ENCODE measurements around the gene GLDC.

GLDC gene

DNA sequence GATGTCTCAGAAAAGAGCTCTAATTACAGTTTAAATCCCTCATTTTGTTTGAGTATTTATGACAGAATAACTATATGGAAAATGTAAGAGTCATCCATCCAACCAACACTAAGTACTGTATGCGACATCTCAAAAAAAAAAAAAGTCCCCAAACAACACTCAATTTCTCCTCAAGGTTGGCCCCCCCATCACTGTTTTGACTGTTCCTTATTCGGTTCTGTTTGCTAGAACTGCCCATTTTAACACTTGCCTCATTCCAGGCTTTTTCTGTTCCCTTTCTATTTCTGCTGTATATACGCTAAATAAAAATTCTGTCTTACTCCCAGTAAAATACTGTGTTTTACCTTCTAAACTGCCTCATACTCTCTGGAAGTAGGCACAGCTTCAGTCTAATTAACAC, 25.2 kb downstream of the GLDC start:
- DNase-seq (ENCODE audit: low read depth): no peak

DNA sequence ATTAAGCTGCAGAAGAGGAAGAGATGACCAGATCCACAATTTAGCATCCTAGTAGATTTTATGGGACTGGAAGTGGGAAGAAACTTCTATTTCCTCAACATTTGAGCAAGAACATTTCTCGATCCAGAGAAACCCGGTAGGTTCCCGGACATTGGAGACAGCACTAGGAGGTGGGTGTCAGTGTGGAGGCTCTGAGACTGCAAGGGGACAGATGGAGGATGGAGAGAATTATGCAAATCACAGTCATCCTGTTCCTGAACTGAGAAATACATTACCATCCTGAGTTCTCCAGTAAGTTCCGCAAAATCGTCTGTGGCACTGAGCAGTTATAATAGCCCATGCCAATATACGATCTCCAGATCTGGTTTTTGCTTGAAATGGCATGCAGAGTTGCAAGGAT, 25.6 kb downstream of the GLDC start:
- no peak for DNase-seq (ENCODE audit: low read depth)

DNA sequence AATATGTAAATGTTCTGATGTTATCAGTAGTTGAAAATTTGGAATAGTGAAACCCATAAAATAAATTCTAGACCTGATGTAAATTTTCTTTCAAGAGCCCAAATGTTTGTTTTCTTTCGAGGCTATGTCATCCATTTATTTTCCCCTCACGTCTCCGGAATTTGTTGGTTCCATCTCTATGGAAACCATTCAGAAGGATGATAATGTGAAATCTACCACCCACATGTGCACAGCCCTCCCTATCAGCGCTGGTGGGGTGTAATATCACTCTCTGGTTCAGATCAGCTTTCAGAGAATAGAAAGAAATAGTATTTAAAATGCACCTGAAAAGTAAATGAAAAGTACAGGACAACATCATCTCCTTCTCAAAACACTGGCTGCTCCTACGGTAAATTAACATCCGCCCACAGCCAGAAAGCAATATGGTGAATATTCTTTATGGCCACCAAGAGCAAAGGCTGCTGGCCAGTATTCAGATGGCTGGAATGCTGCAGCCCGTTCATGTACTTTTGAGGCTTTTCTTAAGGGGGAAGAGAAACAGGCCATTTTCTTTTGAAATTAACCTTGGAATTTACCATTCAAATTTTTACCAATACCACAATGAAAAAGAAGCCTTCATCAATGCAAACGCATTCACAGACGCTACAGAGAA, 28.5 kb downstream of the GLDC start:
- DNase-seq (ENCODE audit: low read depth): no peak

DNA sequence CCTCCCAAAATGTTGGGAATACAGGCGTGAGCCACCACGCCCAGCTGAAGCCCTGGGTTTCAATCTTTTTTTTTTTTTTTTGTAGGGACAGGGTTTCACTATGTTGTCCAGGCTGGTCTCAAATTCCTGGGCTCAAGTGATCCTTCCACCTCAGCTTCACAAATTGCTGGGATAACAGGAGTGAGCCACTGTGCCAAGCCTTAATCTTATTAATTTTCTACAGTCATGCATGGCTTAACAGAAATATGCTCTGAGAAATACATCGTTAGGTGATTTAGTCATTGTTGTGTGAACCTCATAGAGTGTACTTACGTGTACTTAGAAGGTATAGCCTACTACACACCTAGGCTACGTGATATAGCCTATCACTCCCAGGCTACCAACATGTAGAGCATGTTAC, 31.0 kb downstream of the GLDC start:
- no peak for DNase-seq (ENCODE audit: low read depth)

DNA sequence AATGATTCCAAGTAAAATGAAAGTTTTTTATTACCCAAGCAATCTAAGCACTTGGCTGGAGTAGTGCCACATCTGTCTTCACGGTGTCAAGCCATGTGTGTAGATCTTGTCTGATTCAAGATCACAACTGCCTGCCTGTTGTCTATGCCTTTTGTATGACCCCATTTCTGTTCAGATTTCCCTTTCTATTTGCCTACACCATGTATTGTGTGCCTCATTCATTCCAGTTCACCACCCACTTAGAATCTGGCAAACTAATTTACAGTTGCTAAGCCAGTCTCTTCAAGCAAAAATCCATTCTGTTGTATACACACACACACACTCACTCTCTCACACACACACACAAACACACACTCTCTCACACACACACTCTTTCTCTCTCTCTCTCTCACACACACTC, 33.7 kb downstream of the GLDC start:
- no peak for DNase-seq (ENCODE audit: low read depth)

DNA sequence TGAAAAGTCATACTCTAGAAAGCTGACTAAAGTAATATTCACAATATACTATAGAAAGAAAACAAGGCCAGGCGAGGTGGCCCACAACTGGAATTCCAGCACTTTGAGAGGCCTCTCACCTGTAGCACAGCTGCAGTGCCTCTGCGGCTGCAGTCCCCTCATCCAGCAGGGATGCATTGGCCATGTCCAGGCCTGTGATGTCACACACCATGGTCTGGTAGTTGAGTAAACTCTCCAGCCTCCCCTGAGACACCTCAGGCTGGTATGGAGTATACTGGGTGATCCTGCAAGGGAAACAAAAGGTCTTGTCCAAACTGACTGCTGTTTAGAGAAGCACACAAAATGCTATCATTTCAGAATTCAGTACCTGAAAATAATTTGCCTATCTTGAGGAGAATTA, 35.5 kb downstream of the GLDC start:
- no peak for DNase-seq (ENCODE audit: low read depth)

DNA sequence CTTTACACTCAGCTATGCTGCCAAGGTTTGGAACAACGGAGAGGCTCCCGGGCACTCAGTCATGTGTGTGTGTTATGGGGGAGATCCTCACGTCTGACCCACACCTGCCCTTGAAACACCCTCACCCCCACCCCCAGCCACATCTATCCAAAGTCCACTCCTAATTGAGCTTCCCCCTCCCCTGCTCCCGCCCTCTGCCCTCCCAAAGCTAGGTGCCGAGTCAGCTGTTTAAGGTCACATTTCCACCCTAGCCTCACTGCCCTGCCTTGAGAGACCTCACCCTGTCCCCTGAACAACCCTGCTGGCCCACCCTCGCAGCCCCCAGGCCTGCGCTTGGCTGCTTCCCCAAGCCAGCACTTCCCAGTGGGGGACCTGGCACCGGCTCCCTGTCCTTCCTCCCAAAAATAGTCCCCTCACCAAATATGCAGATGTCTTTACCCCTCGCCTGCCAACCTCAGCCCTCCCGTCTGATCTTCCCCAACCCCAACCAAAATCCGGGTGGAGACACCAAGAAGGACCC, 36.0 kb downstream of the GLDC start:
- DNase-seq (ENCODE audit: low read depth): no peak

DNA sequence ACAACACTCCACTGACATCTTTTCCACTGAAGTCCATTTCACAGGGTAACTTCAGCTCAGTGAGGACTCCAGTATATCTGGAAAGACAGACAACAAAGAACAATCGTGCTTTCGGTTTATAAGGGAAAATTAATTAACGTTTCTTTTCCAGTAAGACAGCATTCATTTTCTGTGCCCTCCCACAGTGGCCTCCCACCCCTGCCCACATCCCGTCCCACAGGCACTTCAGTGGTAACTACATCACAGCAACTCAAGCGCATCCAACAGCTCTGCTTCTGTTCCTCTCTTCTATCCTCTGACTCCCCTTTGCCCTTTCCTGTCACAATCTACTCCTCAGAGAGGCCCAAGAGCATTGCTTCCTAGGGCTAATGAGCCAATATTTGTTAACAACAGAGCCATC, 40.3 kb downstream of the GLDC start:
- no peak for DNase-seq (ENCODE audit: low read depth)

DNA sequence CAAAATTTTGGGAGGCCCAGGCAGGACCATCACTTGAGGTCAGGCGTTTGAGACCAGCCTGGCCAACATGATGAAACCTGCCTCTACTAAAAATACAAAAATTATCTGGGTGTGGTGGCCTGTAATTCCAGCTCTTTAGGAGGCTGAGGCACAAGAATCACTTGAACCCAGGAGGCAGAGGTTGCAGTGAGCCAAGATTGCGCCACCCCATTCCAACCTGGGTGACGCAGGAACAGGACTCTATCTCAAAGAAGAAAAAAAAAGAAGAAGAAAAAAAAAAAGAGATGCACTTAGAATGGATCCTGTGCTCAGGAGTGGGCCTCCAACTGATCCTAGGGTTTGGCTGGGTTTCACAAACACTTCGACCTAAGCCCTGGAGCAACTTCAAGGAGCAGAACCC, 45.1 kb downstream of the GLDC start:
- no peak for DNase-seq (ENCODE audit: low read depth)

DNA sequence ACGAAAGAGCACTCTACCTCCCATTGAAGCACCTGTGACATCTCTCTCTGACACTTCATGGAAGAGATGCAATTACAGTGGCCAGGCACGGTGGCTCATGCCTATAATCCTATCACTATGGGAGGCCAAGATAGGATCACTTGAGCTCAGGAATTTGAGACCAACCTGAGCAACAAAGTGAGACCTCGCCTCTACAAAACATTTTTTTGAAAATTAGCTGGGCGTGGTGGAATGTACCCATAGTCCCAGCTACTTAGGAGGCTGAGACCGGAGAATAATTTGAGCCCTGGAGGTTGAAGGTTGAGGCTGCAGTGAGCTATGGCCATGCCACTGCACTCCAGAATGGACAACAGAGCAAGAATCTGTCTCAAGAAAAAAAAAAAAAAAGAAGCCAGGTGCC, 45.5 kb downstream of the GLDC start:
- no peak for DNase-seq (ENCODE audit: low read depth)

DNA sequence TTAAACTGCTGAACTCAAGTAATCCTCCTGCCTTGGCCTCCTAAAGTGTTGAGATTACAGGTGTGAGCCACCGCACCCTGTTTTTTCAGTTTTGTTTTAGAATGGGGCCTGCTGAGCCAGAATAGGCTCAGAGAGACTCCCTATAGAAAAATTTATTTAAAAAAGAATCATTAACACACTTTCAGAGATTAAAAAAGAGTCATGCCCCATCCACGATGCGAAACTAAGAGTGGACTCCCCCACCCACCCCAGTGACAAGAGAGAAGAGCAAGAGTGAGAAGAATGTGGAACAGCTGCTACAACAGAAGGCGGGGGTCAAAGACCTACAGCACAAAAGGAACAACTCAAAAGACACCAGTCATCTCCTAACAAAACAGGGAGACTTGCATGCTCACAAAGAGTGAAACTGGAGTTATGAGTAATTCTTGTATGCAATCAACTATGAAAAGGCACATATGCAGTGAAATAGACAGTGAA, 47.2 kb downstream of the GLDC start:
- no peak for DNase-seq (ENCODE audit: low read depth)

DNA sequence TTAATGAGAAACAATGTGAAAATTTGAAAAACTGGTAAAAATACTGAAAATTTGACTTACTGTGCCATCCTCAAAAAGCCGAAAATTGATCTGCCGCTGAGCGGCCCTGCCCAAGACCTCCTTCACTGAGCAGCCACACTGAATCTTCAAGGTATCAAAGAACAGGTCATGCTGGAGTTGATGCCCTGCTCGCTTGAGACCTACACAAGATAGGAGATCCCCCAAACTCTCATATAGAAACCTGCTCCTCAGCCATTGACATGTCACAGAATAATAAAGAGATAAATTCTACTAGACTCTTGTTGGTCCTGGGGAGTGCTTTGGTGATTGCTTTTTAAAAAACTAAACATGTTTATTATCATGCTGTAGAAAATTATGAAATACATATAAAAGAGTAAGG, 52.7 kb downstream of the GLDC start:
- no peak for DNase-seq (ENCODE audit: low read depth)

DNA sequence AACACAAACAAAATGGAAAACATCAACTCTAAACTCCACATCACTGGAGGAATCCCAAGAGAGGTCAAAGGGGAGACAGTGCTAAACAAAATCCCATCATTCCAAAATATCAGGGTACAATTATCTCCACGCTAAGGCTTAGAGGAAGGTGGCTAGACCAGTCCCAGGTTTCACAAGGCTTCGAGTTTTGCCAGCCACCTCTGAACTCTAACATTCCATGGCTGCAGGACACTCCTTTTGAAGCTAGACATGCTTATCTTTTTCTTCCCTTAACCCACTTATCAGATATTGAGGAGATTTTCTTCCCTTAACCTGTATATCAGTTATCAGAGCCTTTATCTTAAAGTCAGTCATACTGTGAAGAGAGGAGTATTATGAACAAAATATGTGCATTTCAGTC, 53.3 kb downstream of the GLDC start:
- no peak for DNase-seq (ENCODE audit: low read depth)

DNA sequence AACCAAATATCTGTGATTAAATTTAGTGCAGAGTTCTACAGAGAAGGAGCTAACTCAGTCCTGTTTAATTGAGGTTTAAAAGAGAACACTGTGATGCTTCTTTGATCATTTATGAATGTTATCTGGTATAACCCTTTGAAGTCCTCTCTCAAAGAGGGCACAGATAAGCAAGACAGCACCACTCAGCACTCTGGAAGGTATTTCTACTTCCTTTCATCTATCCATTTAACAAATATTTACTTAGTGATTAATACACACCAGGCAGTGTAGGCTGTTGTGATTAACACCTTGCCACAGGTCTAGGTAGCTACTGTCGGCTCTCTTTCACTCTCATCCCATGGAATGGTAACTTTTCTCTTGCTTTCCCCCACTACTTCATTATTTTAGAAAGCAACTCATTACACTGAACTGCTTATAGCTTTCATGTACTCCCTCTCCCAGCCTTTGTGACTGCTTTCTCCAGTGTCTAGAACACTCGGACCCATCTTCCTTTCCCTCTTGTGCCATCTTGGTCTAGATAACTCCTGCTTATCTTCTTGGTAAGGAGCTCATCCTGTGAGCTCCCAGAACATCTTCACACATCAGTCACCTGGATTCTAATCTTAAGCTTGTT, 54.7 kb downstream of the GLDC start:
- DNase-seq (ENCODE audit: low read depth): no peak

DNA sequence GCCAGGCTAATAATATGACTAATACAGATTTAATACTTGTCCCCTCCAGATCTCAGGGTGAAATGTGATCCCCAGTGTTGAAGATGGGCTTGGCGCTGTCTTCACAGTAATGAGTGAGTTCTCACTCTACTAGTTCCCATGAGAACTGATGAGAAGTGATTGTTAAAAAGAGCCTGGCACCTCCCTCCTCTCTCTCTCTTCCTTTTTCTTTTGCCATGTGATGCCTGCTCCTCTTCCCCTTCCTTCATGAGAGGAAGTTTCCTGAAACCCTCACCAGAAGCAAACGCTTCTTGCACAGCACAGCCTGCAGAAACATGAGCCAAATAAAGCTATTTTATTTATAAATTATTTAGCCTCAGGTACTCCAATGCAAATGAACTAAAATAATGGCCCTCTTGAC, 55.2 kb downstream of the GLDC start:
- DNase-seq (ENCODE audit: low read depth): no peak

DNA sequence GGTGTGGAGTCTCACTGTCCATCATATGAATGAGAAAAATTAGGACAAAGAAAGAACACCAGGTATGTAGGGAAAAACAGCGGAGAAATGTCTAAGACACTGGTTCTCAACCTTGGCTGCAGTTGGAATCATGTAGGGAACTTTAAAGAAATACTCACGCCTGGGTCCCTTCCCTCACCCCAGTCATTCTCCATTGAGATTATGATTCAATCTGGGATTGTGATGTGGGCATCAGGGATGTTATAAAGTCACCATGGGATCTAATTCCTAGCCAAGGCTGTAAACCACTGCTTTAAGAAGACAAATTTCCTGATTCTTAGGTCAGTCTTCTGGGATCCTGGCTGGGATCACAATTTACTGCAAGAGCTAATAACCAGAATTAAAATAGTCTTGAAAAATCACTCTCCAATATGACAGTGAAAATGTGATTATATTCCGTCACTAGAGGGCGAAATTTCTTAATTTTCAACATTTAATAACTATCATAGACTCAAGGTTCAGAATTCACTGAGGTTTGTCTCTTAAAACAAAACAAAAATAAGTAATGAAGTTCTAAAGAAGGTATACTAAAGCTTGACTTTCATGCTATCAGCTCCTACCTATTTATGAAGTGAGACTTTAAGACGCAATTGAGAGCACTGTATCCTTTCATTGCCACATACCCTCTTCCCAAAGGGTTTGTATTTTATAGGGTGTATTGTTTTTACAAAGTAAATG, 60.5 kb downstream of the GLDC start:
- no peak for DNase-seq (ENCODE audit: low read depth)

DNA sequence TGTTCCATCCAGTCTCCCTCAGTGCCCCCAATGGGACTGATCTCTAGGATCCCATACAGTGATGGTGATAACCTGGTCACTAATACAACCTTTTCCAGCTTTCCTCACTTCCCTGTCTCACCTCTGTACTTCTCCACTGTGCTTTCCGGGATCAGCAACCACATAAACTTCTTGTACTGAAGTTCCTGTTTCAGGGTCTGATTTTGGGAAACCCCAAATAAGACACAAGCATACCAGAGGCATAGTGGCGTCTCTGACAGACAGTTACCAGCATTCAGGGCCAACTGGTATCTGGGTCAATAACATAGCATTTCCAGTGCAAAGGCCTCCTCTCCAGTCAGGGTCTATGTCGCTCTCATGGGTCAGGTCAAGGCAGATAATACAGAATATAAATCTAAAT, 64.3 kb downstream of the GLDC start:
- DNase-seq (ENCODE audit: low read depth): no peak

DNA sequence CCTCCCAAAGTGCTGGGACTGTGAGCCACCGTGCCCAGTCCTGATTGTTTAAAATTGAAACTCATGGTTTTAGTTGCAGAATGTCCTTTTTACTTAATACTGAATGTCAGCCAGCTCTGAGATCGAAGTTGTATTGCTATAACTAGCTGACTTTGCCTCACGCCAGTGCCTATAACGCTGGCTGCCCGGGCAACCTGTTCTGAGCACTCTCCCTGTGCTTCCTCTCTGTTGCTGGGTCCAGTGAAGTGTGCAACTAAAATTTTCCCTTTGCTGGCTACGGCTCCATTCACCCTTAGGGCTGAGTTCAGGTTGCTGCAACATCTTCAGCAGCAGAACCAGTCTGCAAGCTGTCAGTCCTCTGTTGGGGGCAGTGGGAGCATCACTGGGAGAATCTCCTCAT, 65.9 kb downstream of the GLDC start:
- DNase-seq (ENCODE audit: low read depth): no peak

DNA sequence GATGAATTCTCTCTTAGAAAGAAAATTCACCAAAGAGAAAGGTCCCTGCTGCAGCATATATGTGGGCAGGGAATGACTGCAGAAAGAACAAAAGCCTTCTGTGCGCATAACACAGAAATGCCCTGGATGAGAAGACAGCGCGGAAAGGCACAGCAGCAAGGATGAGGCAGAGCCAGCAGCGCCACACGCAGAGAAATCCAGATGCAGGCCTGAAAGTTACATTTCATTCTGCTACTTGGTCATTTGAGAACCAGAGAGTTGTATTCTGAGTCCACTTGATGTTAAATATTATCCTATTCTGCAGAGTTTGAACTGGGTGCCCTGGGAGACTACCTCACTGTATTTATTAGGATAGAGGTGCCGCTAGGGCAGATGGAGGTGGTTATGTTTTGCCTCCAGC, 68.5 kb downstream of the GLDC start:
- DNase-seq (ENCODE audit: low read depth): no peak

DNA sequence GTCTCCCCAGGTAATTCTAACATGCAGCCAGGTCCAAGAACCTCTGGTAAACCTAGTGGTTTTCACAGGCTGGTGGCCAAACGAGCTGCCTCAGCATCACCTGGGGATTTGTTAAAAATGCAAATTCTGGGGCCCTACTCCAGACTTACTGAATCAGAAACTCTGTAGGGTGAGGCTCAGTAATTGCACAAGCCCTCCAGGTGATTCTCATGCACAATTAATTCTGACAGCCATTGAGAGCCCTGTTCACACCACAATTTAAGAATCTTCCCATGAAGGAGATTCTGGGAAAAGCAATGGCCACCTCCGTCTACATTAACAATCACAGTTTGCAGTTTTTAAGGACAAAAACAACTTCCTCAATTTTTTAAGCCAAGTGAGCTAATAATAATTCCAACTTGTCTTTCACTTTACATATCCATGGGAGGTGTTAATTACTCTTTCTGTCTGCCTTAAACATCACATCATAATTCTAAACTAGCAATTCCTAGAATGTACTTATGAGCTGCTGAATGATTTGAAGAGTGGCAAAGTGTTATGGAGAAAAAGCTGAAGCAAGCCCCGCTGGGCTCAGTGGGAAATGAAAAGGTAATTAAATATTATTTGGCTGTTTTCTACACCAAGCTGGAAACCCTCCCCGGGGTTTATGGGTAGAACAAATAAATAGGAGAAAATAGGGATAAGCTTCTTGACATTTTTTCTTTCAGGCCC, 70.0 kb downstream of the GLDC start:
- DNase-seq (ENCODE audit: low read depth): no peak

DNA sequence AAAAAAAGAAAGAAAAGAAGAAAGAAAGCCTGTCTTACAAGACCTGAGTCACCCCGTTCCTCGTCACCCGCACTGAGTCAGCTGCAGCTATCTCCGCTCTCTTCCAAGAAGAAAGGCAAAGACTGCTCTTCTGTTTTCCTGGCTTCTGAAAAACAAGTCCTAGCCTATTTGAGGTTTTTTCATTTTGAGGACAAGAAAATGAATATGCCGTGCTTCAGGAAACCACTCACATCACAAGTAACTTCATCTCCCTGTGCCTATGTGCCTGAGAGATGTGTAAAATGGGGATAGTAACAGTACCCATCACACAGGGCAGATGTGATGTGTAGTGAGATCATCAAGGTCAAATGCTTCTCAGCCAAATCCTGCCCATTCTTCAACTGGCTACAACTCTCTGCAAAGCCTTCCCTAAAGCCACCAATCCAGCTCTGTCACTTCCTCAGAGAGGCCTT, 78.4 kb downstream of the GLDC start:
- DNase-seq (ENCODE audit: low read depth): no peak

DNA sequence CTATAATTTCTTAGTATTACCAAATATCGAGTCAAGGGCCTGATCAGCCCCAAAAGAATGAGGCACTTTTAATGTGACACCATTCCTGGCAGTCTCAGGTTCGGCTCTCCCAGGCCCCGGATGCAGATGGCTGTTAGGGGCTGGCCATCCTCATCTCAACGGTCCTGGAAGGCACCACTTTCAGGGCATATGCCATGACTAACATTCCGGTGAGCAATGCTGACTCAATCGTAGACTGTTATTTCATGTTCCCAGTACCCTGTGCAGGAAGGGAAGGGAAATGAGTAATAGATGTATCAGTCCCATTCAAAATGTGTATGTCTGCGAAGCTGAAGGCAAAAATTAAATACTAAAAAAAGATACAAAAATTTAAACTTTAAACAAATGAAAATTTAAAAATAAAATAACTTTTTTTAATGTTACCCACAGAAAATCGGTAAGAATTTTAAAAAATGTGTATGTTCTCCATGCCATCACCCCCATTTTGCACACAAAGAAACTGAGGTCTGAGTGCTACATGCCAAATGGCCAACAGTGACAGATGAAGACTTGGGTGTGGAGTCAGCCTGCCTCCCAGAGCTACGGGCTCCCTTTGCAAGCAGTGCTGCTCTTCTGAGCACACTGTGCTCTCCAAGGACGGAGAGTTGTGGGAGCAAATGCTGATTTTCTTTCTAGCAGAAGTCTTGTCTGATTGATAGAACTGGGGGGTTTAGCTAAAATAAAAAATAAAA, 79.0 kb downstream of the GLDC start:
- no peak for DNase-seq (ENCODE audit: low read depth)
